GM10266 (cell line): ENCODE data around the gene VWA3B.

ENCODE experiments used
- DNase-seq: peaks from one replicate; pipeline ENCODE4 v3.0.0; 2012; ENCODE audit errors: extremely low spot score
- TF ChIP-seq, protein P1 (sequence below): IDR thresholded peaks from 2 replicates; pipeline ENCODE4 v1.5.1; 2012; ENCODE audit warnings: mild to moderate bottlenecking, low read depth; ENCODE audit not compliant: control insufficient read depth, insufficient read depth; ENCODE audit errors: missing control alignments

Gene VWA3B

DNA sequence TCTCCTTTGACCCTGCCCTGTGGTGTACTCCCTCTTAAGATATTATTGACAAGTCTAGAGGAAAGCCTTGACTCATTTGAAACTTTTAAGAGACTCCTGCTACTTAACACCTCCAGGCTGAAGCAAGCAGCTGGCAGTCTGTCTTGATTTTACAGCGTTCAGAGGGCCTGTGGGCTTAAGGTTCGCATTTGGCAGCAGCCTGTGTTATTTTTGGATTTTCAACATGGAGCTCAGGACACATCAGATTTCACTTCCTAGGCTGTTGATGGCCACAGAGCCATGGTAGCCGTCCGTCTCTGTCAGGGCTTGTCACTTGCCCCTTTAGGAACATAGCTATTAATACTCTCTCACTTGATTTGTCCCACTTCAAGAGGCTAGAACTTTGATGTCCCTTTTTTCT lies 73.6 kb downstream of the VWA3B start:
- TF ChIP-seq, protein P1, sequence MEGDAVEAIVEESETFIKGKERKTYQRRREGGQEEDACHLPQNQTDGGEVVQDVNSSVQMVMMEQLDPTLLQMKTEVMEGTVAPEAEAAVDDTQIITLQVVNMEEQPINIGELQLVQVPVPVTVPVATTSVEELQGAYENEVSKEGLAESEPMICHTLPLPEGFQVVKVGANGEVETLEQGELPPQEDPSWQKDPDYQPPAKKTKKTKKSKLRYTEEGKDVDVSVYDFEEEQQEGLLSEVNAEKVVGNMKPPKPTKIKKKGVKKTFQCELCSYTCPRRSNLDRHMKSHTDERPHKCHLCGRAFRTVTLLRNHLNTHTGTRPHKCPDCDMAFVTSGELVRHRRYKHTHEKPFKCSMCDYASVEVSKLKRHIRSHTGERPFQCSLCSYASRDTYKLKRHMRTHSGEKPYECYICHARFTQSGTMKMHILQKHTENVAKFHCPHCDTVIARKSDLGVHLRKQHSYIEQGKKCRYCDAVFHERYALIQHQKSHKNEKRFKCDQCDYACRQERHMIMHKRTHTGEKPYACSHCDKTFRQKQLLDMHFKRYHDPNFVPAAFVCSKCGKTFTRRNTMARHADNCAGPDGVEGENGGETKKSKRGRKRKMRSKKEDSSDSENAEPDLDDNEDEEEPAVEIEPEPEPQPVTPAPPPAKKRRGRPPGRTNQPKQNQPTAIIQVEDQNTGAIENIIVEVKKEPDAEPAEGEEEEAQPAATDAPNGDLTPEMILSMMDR, result no peak
- DNase-seq, result no peak

DNA sequence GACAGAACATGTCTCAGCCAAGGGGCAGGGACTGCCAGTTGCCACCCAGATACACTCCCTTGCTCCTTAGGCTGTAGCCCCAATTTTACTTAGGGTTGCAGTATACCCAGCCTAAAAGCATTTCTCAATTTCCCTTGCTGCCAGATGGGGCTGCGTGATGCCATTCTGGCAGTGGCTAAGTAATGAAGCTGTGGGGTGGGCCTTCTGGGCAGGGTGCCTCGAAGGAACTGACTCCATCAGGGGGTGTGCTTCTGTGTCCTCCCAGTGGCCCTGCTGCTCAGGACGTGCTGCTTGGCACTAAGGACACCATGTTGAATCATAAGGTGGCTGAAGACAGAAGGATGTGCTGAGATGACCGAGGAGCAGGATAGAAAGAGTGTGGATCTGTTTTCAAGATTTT lies 74.2 kb downstream of the VWA3B start:
- no peak for DNase-seq
- TF ChIP-seq, protein P1, result no peak

DNA sequence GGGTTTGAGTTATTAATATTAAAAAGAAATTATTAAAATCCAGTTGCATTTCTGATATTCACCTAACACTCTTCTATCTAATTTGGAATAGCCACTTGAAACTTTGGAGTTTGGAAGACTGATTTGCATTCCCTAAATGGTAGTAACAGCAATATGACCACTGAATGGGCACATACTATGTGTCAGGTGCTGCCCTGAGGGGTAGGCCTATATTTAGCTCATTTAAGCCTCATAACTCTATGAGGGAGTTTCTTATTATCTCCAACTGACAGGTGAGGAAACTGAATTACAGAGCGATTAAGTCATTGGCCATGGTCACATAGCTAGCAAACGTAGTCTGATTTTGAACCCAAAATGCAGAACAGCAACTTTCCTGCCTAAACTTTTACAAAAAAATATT lies 77.3 kb downstream of the VWA3B start:
- DNase-seq, result no peak
- TF ChIP-seq, protein P1, result no peak

DNA sequence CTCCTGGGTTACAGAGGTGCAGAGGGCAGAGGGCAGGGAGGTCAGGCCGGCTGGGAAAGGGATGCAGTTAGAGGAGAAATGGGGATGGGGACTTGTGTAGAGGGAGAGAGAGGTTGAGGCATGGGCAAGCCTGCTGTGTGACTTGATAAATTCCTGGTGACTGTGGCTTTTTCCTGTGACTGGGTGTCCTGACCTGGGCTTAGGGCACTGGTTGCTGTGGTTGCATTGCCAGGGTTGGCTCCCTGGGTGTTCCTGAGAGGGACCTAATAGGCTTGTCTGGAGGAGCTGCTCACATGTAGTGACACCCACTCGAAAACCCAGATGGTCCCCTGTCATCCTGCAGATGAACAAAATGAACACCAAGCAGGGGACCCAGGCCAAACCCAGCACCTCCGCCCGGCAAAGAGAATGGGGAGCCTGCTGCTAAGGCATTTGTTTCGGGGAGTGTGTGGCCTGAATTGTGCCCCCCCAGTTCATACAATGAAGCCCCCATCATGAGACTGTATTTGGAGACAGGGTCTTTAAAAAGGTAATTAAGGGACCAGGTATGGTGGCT lies 78.6 kb downstream of the VWA3B start:
- DNase-seq, result no peak
- TF ChIP-seq, protein P1, result no peak

DNA sequence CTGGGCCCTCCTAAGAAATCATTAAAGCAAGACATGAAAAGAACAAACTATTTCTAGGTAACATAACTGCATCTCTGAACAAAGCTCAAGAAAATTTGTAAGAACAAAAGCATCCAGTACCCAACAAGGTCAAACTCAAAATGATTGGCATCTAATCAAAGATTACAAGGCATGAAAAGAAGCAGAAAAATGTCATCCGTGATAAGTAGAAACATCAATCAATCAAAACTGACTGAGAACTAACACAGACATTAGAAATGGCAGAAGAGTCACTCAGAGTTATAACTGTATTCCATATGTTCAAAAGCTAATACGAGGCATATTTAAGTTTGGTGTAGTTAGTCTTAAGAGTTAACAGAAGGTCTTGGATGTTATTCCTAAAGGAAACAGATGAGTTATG lies 80.9 kb downstream of the VWA3B start:
- TF ChIP-seq, protein P1, result no peak

DNA sequence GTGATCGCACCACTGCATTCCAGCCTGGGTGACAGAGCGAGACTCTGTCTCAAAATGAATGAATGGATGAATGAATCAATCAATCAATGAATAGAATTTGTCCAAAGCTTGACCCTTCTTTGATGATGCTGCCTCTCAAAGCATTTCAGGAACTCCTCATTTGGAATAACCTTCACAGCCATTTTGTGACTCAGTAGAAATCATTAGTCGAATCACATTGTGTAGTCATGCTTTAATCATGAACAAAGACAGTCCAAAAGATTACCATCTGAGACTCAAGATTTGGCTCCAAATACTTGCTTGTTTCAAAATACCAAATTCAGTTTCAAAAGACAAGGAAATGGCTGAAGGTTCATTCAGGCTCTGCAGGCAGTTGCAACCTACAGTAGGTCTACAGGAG lies 83.1 kb downstream of the VWA3B start:
- DNase-seq, result no peak

More for the DNA sequence above, 80.9 kb downstream of the VWA3B start:
- no peak for DNase-seq

DNA sequence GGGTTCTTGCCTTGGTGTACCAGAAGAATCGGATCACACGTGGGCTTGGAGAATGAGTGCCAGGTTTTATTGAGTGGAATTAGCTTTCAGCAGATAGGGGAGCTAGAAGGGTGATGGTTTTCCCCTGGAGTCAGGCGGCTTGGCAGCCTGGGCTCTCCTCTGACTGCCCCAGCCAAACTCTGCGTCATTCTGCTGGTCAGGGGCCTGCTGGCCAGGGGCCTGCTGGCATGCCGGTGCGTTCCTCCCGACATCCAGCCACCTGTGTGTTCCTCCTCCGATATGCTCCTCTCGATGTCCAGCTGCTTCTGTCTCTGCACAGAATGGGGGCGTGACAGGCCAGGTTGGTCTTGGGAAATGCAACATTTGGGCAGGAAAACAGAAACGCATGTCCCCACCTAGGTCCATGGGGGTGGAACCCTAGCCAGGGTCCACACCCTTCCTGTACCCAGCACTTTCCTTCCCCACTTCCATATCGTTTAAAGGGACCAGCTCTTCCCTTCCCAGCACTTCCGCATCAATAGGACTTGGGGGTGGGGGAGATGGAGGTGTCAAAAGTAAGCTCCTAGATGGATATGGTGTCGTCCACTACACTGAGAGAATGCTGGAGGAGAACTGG lies 85.3 kb downstream of the VWA3B start:
- TF ChIP-seq, protein P1, result no peak

More for the DNA sequence above, 83.1 kb downstream of the VWA3B start:
- TF ChIP-seq, protein P1, result no peak

More for the DNA sequence above, 85.3 kb downstream of the VWA3B start:
- DNase-seq, result no peak
